GM23338 (cell line): ENCODE measurements around the gene SLC25A29.

Experiments used
- CTCF ChIP-seq, 2 experiments: fragments of 200-600 bp in 1 of 2; sonication (generic) in 1 of 2; conservative IDR thresholded peaks; 2 replicates each; pipeline versions ENCODE4 v1.5.1 to v1.6.1; 2016 to 2017; ENCODE audit warnings: antibody characterized with exemption in 2 of 2, low read depth in 2 of 2, mild to moderate bottlenecking in 2 of 2, moderate library complexity in 1 of 2
- EZH2 ChIP-seq: fragments of 200-600 bp; sonication (generic); IDR thresholded peaks from one replicate; pipeline ENCODE4 v1.8.0; 2017; ENCODE audit warnings: antibody characterized with exemption, mild to moderate bottlenecking, low read depth; ENCODE audit not compliant: unreplicated experiment
- EZH2phosphoT487 ChIP-seq: fragments of 200-600 bp; sonication (generic); IDR thresholded peaks from one replicate; pipeline ENCODE4 v1.8.1; 2018; ENCODE audit warnings: antibody characterized with exemption; ENCODE audit not compliant: unreplicated experiment
- JUNB ChIP-seq: IDR thresholded peaks from one replicate; pipeline ENCODE4 v1.6.1; 2016; ENCODE audit warnings: antibody characterized with exemption; ENCODE audit not compliant: unreplicated experiment
- POLR2AphosphoS5 ChIP-seq: IDR thresholded peaks from 2 replicates; pipeline ENCODE4 v1.6.1; 2016; ENCODE audit warnings: antibody characterized with exemption, low read depth
- REST ChIP-seq: IDR thresholded peaks from one replicate; pipeline ENCODE4 v1.6.1; 2018; ENCODE audit warnings: antibody characterized with exemption; ENCODE audit not compliant: unreplicated experiment
- ZNF331 ChIP-seq: fragments of 250-450 bp; sonication (Bioruptor Pico); IDR thresholded peaks from 2 replicates; pipeline ENCODE4 v1.5.0; 2020; ENCODE audit warnings: low read depth, mild to moderate bottlenecking, moderate library complexity
- TF ChIP-seq, protein P1 (sequence below): IDR thresholded peaks from 2 replicates; pipeline ENCODE4 v1.6.1; 2016; ENCODE audit warnings: antibody characterized with exemption

GRCh38 chr14:100285021-100285912 is 21.0 kb downstream of the SLC25A29 start:
- TF ChIP-seq EZH2 = no peak
- TF ChIP-seq CTCF (conservative IDR thresholded peaks at IDR 0.05; ENCODE audit: low read depth in 2 of 2) = peak; percentile 62 to 82
- TF ChIP-seq JUNB = no peak
- TF ChIP-seq POLR2AphosphoS5 = 0 out of 2 replicates have a peak, but pooled peaks have one; percentile 9
- TF ChIP-seq ZNF331 (CRISPR knock-in tag) = no peak
- no peak for TF ChIP-seq REST
- TF ChIP-seq EZH2phosphoT487 = no peak
- TF ChIP-seq, protein P1, sequence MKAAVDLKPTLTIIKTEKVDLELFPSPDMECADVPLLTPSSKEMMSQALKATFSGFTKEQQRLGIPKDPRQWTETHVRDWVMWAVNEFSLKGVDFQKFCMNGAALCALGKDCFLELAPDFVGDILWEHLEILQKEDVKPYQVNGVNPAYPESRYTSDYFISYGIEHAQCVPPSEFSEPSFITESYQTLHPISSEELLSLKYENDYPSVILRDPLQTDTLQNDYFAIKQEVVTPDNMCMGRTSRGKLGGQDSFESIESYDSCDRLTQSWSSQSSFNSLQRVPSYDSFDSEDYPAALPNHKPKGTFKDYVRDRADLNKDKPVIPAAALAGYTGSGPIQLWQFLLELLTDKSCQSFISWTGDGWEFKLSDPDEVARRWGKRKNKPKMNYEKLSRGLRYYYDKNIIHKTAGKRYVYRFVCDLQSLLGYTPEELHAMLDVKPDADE = no peak
